Measurements from ENCODE around the gene MEGF8. TPM values are rescaled to one million over a fixed set of nuclear protein-coding genes. Genes with fewer than 3 reads are reported as not detected.

Gene MEGF8
- total and polyA plus RNA-seq, 9 of the 15 experiments (the other 6 are each of a cell fraction or from before 2014, with no cell fraction given), result 0.28 to 13.1 (median 3.0) TPM

DNA sequence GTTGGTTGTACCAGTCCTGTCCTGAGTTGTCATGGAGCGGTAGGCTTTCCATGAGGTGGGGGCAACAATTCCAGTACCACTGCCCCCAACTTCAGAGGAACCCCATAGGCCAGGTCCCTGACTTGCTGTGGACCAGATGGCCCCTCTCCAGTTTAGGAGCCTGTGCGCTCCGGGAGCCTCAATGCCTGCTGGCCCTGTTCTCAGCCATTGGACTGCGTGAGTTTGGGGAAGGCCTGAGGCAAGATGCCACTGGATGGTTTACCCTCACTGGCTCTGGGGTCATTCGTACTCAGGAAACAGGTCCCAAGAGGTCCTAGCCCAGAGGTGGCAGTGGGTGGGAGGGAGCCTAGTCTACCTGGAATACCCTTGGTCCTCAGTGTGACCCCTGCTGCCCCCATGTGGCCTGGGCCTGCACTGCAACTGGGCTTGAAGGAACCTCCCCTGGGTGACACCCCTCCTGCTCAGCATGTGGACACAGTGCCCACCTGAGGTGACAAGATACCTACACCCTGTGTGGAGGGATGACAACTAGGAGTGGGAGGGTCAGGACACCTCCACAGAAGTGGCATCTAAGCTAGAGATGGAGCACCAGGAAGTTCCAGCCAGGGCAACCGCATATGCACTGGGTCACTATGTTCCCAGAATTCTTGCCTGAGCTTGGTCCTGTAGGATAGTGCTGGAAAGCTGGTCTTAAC, 29.5 kb upstream of the MEGF8 start (continued):
- TF ChIP-seq ZNF316 (IDR thresholded peaks at IDR 0.05) (no peak), POLR2AphosphoS2 (IDR thresholded peaks at IDR 0.05; ENCODE audit: low read length) (peak; percentile 91), ZNF830 (CRISPR knock-in tag; IDR thresholded peaks at IDR 0.05) (peak; percentile 27; the same call in 1 of the 2 replicates), HNRNPL (IDR thresholded peaks at IDR 0.05; ENCODE audit: low read depth, low read length) (no peak), RFX7 (CRISPR knock-in tag; IDR thresholded peaks at IDR 0.05) (no peak), POLR2H (tag; IDR thresholded peaks at IDR 0.05; ENCODE audit: low read depth) (no peak), PTTG1 (tag; IDR thresholded peaks at IDR 0.05; ENCODE audit: low read depth) (no peak), CCAR2 (IDR thresholded peaks at IDR 0.05; ENCODE audit: low read depth, low read length) (no peak), ZNF134 (CRISPR knock-in tag; conservative IDR thresholded peaks at IDR 0.05) (no peak), SMAD2 (IDR thresholded peaks at IDR 0.05; ENCODE audit: low read depth, low read length) (no peak), BMI1 (IDR thresholded peaks at IDR 0.05; ENCODE audit: low read length) (no peak), PHB (CRISPR knock-in tag; IDR thresholded peaks at IDR 0.05) (no peak), GABPB2 (CRISPR knock-in tag; conservative IDR thresholded peaks at IDR 0.05) (no peak), BRD9 (IDR thresholded peaks at IDR 0.05; ENCODE audit: low read depth, partially characterized antibody) (no peak), THRAP3 (IDR thresholded peaks at IDR 0.05; ENCODE audit: borderline replicate concordance) (no peak), EWSR1 (IDR thresholded peaks at IDR 0.05; ENCODE audit: borderline replicate concordance, low read depth, partially characterized antibody) (no peak), ZNF41 (CRISPR knock-in tag; conservative IDR thresholded peaks at IDR 0.05) (no peak)
- TF ChIP-seq, protein P1, sequence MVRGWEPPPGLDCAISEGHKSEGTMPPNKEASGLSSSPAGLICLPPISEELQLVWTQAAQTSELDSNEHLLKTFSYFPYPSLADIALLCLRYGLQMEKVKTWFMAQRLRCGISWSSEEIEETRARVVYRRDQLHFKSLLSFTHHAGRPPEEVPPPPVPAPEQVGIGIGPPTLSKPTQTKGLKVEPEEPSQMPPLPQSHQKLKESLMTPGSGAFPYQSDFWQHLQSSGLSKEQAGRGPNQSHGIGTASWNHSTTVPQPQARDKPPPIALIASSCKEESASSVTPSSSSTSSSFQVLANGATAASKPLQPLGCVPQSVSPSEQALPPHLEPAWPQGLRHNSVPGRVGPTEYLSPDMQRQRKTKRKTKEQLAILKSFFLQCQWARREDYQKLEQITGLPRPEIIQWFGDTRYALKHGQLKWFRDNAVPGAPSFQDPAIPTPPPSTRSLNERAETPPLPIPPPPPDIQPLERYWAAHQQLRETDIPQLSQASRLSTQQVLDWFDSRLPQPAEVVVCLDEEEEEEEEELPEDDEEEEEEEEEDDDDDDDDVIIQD (CRISPR knock-in tag; IDR thresholded peaks at IDR 0.05), result no peak
- TF ChIP-seq, protein P2, sequence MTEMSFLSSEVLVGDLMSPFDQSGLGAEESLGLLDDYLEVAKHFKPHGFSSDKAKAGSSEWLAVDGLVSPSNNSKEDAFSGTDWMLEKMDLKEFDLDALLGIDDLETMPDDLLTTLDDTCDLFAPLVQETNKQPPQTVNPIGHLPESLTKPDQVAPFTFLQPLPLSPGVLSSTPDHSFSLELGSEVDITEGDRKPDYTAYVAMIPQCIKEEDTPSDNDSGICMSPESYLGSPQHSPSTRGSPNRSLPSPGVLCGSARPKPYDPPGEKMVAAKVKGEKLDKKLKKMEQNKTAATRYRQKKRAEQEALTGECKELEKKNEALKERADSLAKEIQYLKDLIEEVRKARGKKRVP (CRISPR knock-in tag; IDR thresholded peaks at IDR 0.05), result no peak
- TF ChIP-seq, protein P3, sequence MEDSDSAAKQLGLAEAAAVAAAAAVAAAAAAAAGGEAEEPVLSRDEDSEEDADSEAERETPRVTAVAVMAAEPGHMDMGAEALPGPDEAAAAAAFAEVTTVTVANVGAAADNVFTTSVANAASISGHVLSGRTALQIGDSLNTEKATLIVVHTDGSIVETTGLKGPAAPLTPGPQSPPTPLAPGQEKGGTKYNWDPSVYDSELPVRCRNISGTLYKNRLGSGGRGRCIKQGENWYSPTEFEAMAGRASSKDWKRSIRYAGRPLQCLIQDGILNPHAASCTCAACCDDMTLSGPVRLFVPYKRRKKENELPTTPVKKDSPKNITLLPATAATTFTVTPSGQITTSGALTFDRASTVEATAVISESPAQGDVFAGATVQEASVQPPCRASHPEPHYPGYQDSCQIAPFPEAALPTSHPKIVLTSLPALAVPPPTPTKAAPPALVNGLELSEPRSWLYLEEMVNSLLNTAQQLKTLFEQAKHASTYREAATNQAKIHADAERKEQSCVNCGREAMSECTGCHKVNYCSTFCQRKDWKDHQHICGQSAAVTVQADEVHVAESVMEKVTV (CRISPR knock-in tag; IDR thresholded peaks at IDR 0.05), result 0 out of 2 replicates have a peak, but pooled peaks have one; percentile 18
- TF ChIP-seq, protein P4, sequence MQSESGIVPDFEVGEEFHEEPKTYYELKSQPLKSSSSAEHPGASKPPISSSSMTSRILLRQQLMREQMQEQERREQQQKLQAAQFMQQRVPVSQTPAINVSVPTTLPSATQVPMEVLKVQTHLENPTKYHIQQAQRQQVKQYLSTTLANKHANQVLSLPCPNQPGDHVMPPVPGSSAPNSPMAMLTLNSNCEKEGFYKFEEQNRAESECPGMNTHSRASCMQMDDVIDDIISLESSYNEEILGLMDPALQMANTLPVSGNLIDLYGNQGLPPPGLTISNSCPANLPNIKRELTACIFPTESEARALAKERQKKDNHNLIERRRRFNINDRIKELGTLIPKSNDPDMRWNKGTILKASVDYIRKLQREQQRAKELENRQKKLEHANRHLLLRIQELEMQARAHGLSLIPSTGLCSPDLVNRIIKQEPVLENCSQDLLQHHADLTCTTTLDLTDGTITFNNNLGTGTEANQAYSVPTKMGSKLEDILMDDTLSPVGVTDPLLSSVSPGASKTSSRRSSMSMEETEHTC (IDR thresholded peaks at IDR 0.05), result no peak
- TF ChIP-seq, protein P5, sequence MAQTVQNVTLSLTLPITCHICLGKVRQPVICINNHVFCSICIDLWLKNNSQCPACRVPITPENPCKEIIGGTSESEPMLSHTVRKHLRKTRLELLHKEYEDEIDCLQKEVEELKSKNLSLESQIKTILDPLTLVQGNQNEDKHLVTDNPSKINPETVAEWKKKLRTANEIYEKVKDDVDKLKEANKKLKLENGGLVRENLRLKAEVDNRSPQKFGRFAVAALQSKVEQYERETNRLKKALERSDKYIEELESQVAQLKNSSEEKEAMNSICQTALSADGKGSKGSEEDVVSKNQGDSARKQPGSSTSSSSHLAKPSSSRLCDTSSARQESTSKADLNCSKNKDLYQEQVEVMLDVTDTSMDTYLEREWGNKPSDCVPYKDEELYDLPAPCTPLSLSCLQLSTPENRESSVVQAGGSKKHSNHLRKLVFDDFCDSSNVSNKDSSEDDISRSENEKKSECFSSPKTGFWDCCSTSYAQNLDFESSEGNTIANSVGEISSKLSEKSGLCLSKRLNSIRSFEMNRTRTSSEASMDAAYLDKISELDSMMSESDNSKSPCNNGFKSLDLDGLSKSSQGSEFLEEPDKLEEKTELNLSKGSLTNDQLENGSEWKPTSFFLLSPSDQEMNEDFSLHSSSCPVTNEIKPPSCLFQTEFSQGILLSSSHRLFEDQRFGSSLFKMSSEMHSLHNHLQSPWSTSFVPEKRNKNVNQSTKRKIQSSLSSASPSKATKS (CRISPR knock-in tag; IDR thresholded peaks at IDR 0.05), result no peak

Data from K562 (cell line).